ENCODE measurements around the gene SERPINA5.
"Not testable (repeated sequence)": the region's sequence is repeated elsewhere in the genome, so short reads cannot be mapped to it uniquely, and the experiment has no call there.

The SERPINA5 gene

DNA sequence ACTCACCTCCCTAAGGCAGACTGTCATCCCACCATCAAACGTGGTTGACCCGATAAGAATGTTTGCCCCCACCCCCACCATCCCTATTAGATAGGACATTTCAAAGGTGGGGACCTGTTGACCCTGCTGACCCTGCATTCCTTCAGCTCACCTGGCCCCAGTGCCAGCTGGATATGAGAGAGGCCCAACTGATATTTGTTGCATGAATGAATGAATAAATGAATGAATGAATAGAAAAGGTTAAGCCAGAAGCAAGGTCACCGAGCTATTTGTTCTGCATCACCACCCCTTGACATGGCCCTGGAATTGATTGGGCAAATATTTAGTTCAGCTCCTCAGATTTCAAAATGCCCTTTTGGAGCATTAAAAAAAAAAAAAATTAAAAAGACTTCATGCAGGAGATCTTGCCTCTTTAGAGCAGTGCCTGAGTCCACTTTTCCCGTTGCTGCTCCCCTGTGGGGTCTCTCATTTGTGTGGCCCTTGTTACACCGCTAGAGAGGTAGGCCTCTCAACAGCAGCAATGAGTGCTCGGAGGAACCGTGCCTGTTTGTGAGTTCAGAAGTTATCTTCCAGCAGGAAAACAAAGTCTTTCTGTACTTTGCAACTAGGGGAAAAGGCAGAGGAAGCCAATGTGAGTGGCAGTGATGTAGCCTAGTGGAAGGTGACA is 8.5 kb upstream of the SERPINA5 start:
- Histone ChIP-seq H3K9me3 (ENCODE audit: control insufficient read depth, low read length) (no peaks in the 10 kb centered on the region), H3K4me3 (ENCODE audit: low read depth, low read length) (no peak overlapping the region), H3K4me2 (ENCODE audit: low read length) (no peak overlapping the region), H3K36me3 (ENCODE audit: control insufficient read depth, insufficient read depth, low read length) (no peaks in the 10 kb centered on the region), H3K27me3 (ENCODE audit: control insufficient read depth, insufficient read depth, low read length) (no peaks in the 10 kb centered on the region), H3K9ac (no peak overlapping the region), H2AFZ (no peak overlapping the region), H3K4me1 (no peaks in the 10 kb centered on the region), H3K79me2 (no peaks in the 10 kb centered on the region), H3K27ac (no peak overlapping the region)
- TF ChIP-seq CTCF (IDR thresholded peaks at IDR 0.05): no peak

GRCh38 chr14:94573475-94574277 is 7.5 kb upstream of the SERPINA5 start:
- Histone ChIP-seq H3K27ac (no peak overlapping the region), H3K9ac (no peak overlapping the region), H3K27me3 (ENCODE audit: control insufficient read depth, insufficient read depth, low read length) (no peaks in the 10 kb centered on the region), H2AFZ (no peak overlapping the region), H3K79me2 (no peaks in the 10 kb centered on the region), H3K4me2 (ENCODE audit: low read length) (no peak overlapping the region), H3K4me3 (ENCODE audit: low read depth, low read length) (no peak overlapping the region), H3K4me1 (no peaks in the 10 kb centered on the region), H3K9me3 (ENCODE audit: control insufficient read depth, low read length) (no peaks in the 10 kb centered on the region), H3K36me3 (ENCODE audit: control insufficient read depth, insufficient read depth, low read length) (no peaks in the 10 kb centered on the region)
- TF ChIP-seq CTCF (IDR thresholded peaks at IDR 0.05): no peak

DNA sequence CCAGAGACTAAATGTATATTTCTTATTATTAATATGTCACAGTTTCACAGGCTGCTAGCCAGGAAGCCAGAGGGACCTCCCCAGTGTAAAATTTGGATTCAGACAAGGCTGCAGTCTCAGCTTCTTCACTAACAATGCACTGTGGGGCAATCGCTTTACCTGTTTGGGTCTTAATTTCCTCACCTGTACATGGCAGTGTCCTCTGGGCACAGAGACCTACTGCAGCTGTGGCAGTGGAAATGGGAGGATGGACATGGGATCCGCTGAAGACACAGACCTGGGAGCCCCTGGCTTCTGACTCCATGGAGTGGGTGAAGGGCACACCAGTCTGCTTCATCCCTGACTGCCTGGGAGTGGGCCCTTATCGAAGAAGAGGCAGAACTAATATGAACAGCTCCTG is 6.9 kb upstream of the SERPINA5 start:
- Histone ChIP-seq H3K4me3 (ENCODE audit: low read depth, low read length) (no peak overlapping the region), H3K79me2 (no peaks in the 10 kb centered on the region), H3K27ac (no peak overlapping the region), H3K4me1 (no peaks in the 10 kb centered on the region), H3K9ac (no peak overlapping the region), H3K36me3 (ENCODE audit: control insufficient read depth, insufficient read depth, low read length) (no peaks in the 10 kb centered on the region), H2AFZ (no peak overlapping the region), H3K27me3 (ENCODE audit: control insufficient read depth, insufficient read depth, low read length) (no peaks in the 10 kb centered on the region), H3K9me3 (ENCODE audit: control insufficient read depth, low read length) (no peaks in the 10 kb centered on the region), H3K4me2 (ENCODE audit: low read length) (no peak overlapping the region)
- no peak for TF ChIP-seq CTCF (IDR thresholded peaks at IDR 0.05)

DNA sequence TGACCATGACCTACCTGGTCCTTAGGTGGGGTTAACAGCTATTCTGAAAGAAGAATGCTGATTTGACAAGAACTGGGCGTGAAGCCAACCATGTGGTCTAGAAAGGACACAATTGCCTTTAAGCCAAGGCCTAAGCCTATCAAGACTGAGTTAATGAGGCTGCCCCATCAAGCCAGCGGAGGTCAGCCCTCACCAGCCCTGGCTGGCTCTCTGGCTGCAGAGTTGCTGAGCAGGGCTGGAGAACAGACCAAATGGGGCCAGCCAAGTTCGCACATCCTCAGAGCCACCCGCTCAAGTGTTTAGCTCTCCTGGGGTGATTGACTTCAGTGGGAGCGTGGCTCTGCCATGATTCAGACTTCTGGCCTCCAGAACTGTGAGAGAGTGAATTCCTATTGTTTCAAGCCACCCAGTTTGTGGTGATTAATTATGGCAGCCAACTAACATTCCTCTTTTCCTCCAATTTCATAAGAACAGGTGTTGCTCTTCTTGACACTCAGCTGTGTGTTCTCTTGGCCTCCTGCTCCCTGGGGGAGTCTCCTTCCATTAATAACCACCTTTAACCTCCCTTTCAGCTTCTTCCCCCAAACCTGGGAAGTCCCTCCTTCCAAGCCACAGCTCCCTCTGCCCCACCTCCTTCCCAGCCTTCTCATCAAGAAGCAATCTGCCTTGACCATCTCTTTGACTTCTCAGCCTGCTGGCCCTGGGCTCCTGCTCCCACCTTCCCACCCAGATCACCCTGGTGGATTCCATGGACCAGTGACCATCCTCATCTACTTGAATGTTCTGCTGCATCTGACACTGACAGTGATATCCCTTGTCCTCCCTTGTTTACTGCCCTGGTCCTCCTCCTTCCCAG is 5.3 kb upstream of the SERPINA5 start:
- no peaks in the 10 kb centered on the region for H3K4me1 ChIP-seq
- H3K79me2 ChIP-seq: no peaks in the 10 kb centered on the region
- H3K4me2 ChIP-seq (ENCODE audit: low read length): no peak overlapping the region
- H3K9ac ChIP-seq: no peak overlapping the region
- H3K4me3 ChIP-seq (ENCODE audit: low read depth, low read length): no peak overlapping the region
- no peaks in the 10 kb centered on the region for H3K9me3 ChIP-seq (ENCODE audit: control insufficient read depth, low read length)
- no peak overlapping the region for H3K27ac ChIP-seq
- TF ChIP-seq CTCF (IDR thresholded peaks at IDR 0.05): no peak
- H2AFZ ChIP-seq: no peak overlapping the region
- H3K36me3 ChIP-seq (ENCODE audit: control insufficient read depth, insufficient read depth, low read length): no peaks in the 10 kb centered on the region
- H3K27me3 ChIP-seq (ENCODE audit: control insufficient read depth, insufficient read depth, low read length): no peaks in the 10 kb centered on the region

- not testable (repeated sequence) for H3K27me3 ChIP-seq (ENCODE audit: control insufficient read depth, insufficient read depth, low read length); H3K9ac ChIP-seq; H3K4me1 ChIP-seq; H3K4me3 ChIP-seq (ENCODE audit: low read depth, low read length); H3K9me3 ChIP-seq (ENCODE audit: control insufficient read depth, low read length); H3K36me3 ChIP-seq (ENCODE audit: control insufficient read depth, insufficient read depth, low read length); H3K79me2 ChIP-seq; H3K4me2 ChIP-seq (ENCODE audit: low read length); H3K27ac ChIP-seq; H2AFZ ChIP-seq
These were observed 3.8 kb upstream of the SERPINA5 start for GRCh38 chr14:94577472-94577871.

Data from parathyroid adenoma (tissue), 2 donors.